GM12892 (cell line): ENCODE data around the gene PSMB2.

Source experiments
- POLR2A ChIP-seq: IDR thresholded peaks from 2 replicates; pipeline ENCODE4 v1.6.1; 2011; ENCODE audit warnings: low read depth, low read length, control low read depth
- POLR2AphosphoS5 ChIP-seq: IDR thresholded peaks from 2 replicates; pipeline ENCODE4 v1.6.1; 2011; ENCODE audit warnings: low read depth, low read length, control low read depth
- TAF1 ChIP-seq: IDR thresholded peaks from 2 replicates; pipeline ENCODE4 v1.6.1; 2011; ENCODE audit warnings: low read depth, mild to moderate bottlenecking, control low read depth, low read length, borderline replicate concordance

DNA sequence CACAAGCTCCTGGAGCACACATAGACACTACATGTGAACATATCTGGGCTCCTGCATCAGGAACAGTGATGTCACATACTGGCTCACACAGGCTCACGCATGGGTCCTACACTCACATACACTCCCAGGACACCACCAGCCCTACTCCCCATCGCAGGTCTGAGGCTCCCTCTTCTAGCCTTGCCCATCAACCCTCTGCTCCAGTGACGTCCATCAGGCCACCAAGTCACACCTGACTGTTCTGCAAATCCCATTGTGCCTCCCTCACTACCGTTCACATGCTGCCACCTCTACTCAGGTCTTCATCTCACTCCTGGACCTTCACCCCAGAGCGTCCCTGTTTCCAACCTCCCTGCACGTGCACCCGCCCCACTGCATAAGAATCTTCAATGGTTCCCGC lies 50.1 kb downstream of the PSMB2 start:
- TF ChIP-seq POLR2A: no peak
- TF ChIP-seq POLR2AphosphoS5: no peak
- no peak for TF ChIP-seq TAF1
